Subcutaneous preadipocyte (primary cell): Measurements from ENCODE around the gene GP1BA. TPM values are rescaled to one million over a fixed set of nuclear protein-coding genes. Genes with fewer than 3 reads are reported as not detected.

Source experiments
- small RNA-seq: library from RNA; depleted of rRNA; stranded (forward); fragments of <200 nt; gene quantifications from one replicate; pipeline ENCODE3, GENCODE V24; 2012
- total RNA-seq: library from RNA; depleted of rRNA; stranded (reverse); fragments of >200 nt; gene quantifications from 2 replicates; pipeline ENCODE4 v1.2.3, GENCODE V29; 2012

Gene GP1BA
- not detected in 2 replicates for total RNA-seq

DNA sequence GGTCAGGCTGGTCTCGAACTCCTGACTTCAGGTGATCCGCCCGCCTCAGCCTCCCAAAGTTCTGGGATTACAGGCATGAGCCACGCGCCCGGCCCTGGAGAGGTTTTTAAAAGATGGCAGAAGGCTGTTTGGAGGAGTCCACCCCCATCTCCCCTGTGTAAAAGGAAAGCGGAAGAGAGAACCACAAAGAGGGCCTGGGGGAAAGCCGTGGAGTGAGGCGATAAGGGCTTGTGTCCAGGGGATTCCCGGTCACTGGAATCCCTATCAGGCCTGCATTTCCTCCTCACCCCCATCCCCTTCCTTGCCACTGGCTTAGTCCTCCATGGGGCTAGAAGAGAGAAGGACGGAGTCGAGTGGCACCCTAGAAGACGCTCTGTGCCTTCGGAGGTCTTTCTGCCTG lies at the start of gene GP1BA:
Gene GP1BA (plus strand): TSS at position 315 of the 400 bp plus-strand sequence. CDS start 328 bp downstream, outside the sequence.

DNA sequence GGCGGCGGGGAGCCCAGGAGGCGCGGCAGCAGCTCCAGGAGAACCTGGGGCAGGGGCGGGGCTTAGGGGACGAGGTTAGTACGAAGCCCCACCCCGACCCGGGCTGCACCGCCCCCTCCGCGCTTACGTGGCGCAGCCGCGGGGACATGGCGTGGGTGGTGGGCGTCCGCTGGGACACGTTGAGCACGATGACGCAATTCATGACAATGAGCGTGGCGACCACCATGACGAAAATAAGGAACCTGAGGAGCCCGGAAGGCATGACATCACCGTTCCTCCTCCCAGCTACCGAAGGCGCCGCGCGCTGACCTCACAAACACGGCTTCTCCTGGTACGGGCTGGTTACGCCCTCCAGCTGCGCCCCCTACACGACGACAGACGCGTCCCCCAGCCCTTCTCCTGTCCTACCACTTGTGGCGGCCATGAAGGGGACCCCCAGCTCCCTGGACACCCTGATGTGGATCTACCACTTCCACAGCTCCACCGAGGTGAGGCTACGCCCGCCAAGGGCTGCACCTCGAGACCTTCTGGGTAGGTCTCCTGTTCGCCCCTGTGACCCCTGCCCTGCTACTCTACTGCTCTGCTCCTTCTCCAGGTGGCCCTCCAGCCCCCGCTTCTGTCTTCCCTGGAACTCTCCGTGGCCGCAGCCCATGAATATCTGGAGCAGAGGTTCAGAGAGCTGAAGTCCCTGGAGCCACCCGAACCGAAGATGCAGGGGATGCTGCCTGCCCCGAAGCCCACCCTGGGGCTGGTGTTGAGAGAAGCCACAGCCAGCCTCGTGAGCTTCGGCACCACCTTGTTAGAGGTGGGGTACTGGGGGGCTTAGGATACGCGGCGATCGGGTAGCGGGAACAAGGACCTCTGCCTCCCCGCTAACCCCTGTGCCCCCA lies 32.5 kb upstream of the GP1BA start, which contains the start of gene C17orf107:
Gene C17orf107 (plus strand): TSS at position 196 of the 890 bp plus-strand sequence. CDS start 227 bp downstream, at position 423.

DNA sequence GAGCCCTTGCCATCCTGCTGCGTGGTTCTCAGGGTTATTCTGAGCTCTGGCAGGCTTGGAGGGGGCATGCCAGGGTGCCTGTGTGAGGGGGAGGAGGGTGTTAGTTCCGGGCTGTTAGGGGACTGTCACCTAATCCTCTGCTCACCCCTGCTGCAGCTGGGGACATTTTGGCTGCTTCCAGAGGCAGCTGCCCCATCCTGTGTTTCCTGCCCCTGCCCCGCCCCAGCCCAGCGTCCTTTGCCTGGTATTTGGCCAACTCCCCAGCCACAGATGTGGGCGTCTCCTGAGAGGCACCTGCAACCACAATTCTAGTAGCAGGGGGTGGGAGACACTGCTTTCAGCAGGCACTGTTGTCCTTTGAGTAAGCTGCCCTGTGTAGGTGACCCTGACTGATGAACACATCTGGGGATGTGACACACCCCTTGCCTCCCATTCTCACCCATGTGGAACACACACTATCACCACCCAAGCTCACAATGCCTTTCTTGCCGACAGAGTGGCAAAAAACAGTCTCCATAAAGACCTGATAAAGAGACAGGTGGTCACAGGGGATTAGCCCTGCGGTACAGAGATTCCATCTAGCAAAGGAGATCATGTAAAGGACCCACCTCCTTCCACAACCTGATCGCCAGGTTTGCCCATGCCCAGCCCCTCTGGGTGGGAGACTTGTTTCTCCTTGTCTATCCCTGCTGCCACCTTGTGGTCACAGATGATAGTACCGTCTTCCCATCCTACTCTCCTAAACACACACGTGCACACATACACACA lies 28.8 kb upstream of the GP1BA start, which contains the start of gene CHRNE:
Gene CHRNE (minus strand): TSS at position 48 of the 768 bp plus-strand sequence. CDS start 35 bp downstream, at position 13.

DNA sequence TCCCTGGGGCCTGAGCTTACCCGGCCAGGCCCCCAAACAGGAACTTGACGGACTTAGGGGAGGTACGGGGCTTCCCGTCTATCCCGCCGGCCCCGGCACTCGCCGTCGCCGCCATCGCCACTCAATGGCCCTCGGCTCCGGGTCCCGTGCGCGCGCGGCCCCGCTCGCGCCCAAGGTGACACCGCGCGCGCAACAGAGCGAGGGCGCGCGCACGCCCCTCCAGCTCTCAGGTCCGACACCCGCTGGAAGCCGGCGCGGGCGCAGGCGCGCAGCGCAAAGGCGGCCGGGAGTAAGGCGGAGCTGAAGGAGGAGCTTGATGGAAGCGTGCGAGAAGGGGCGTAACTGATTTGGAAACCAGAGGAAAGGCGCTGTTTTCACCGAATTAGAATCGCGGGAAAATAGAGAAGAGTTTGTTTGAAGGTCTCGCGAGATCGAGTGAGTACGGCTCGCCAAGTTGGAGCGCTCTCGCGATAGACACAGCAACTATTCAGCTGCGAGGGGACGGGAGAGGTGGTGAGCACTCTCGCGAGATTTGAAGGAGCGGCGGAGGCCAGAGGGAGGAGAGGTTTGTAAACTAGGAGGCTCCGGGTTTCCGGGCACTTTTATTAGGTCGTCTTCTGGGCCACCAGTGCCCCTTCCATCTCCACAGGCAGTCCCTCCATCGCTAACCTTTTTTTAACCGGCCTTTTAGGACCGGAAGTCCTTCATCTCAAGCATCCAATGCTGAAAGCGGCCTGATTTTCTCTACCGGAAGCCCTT lies 7.9 kb downstream of the GP1BA start, which contains the start of the genes RNF167 and SLC25A11:
Gene RNF167 (plus strand): TSS at position 473 of the 759 bp plus-strand sequence. CDS start 642 bp downstream, outside the sequence.
Gene SLC25A11 (minus strand): TSS at position 251 of the 759 bp plus-strand sequence. CDS start 136 bp downstream, at position 115.

DNA sequence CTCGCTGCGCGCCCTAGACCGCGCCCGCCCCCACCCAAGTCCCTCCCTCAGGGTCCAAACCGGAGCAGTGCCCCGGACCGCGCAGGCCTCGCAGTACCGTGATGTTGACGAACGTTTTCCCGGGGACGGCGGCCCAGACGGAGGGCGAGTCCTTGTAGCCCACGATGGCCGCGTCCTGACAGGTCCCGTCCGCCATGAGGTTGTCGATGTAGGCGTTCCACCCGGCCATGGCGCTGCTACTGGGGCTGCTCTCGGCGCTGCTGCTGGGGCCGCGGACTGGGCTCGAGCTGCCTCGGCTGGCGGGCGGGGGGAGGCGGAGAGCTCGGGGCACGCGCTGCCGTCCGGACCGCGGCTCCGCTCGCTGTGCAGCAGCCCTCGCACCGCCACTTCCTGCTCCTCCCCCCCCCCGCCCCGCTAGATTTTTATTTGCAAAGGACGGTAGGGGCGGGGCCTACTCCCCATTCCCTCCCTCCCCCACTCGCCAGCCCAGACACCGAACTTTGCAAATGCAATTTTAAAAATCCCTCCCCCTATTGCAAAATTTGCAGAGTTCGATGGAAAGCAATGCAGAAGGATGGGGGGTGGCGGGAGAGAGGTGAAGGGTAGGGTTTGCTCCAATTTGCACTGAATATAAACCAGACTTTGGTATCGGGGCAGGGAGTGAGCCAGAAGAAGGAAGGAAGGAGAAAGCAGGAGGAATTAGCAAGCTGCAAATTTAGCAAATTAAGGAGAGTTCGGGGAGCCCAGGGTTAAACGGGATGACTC lies 16.3 kb downstream of the GP1BA start, which contains the start of gene PFN1:
Gene PFN1 (minus strand): TSS at position 365 of the 765 bp plus-strand sequence. CDS start 136 bp downstream, at position 229.

DNA sequence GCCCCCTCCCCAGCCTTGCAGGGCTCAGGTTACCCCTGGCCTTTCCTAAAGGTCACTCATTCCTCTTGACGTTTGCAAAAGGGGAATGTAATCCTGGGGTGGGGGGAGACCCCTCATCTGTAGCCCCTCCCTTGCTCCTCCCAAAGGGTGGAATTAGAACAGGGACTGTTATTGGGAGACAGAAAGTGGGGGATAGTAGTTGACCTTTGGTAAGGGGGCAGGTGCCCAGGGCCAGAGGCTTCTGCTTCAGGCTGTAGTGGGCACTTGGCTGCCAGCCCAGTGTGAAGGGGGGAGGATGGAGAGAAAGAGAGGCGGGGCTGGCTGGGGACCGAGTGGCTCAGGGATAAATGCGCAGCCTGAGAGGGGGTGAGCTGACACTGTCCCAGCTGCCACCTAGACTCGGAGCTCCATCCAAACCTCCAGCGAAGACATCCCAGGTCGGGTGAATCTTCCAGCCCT lies 18.7 kb downstream of the GP1BA start, which contains the start of gene ENO3:
Gene ENO3 (plus strand): TSS at position 374 of the 459 bp plus-strand sequence. CDS start 711 bp downstream, outside the sequence.

DNA sequence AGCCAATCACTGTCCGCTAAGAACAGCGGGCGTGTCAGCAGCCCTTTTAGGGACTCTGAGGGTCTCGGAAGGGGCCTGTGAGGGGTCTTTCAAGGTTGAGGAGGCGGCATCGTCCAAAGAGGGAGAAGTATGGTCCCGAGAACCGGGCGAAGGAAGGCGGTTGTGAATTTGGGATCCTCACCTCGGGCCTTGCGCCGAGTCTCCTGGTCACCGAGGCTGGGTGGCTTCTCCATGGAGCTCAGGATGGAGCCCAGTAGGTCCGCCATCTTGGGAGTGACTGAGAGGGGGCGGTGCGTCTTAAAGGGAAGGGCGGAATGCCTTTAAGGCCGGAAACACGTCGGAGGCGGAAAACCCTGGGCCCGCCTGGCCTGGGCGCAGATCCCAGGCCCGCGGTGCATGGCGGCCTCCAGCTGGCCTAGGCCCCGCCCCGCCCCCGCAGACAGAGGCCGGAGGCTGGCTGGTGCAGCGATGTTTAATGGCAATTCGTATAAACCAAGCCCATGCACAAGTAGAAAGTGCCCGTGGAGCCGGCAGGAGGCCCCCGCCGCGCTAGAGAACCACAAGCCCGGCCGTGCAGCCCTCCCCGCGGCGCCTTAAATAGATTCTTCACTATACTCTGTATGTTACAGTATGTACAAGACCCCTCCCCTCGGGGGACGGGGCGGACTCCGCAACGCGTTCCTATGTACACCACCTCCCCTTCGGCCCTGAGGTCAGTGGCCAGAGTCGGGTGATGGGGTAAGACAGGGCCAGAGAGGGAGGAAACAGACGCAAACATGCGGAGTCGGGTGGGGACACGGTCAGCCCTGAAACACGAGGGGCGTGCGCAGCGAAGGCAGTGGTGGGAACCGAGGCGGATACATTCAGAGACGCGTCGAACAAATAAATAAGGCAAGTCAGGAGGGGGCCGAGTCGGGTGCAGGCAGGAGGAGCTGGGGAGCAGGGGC lies 35.7 kb downstream of the GP1BA start, which contains the start of gene SPAG7:
Gene SPAG7 (minus strand): TSS at position 279 of the 947 bp plus-strand sequence. CDS start 13 bp downstream, at position 266.

Small RNA genes within 50 kb of the gene (small RNA-seq; reads per million reads assigned to genes)
- not detected for gene MIR6864
- gene MIR6865: 0.22 reads per million

Other genes with a start within 250 kb of the GP1BA start
- 22.8 and 30.1 TPM in 2 replicates for gene PELP1, start 228.1 kb upstream of the GP1BA start, total RNA-seq
- 9.2 and 16.0 TPM in 2 replicates for gene ARRB2, start 221.6 kb upstream of the GP1BA start, total RNA-seq
- gene MED11, start 200.8 kb upstream of the GP1BA start, total RNA-seq: 13.5 and 16.9 TPM in 2 replicates
- 0.20 TPM in 1 of 2 replicates, not detected in the other for gene ZMYND15, start 192.4 kb upstream of the GP1BA start, total RNA-seq
- gene CXCL16, start 192.3 kb upstream of the GP1BA start, total RNA-seq: 1.6 and 2.6 TPM in 2 replicates
- gene TM4SF5, start 160.4 kb upstream of the GP1BA start, total RNA-seq: not detected in 2 replicates
- gene VMO1, start 145.9 kb upstream of the GP1BA start, total RNA-seq: 0.59 TPM in 1 of 2 replicates, not detected in the other
- gene GLTPD2, start 143.3 kb upstream of the GP1BA start, total RNA-seq: 0.37 TPM in 1 of 2 replicates, not detected in the other
- gene PSMB6, start 136.1 kb upstream of the GP1BA start, total RNA-seq: 111 and 116 TPM in 2 replicates
- gene PLD2, start 125.1 kb upstream of the GP1BA start, total RNA-seq: 17.6 and 18.2 TPM in 2 replicates
- 32.0 and 37.3 TPM in 2 replicates for gene MINK1, start 98.9 kb upstream of the GP1BA start, total RNA-seq
- 0.37 and 0.59 TPM in 2 replicates for gene C17orf107, start 32.7 kb upstream of the GP1BA start, total RNA-seq
- gene CHRNE, start 29.2 kb upstream of the GP1BA start, total RNA-seq: 0.37 TPM in 1 of 2 replicates, not detected in the other
- gene SLC25A11, start 7.8 kb downstream of the GP1BA start, total RNA-seq: 50.0 and 50.2 TPM in 2 replicates
- gene RNF167, start 8.0 kb downstream of the GP1BA start, total RNA-seq: 29.4 and 29.9 TPM in 2 replicates
- gene PFN1, start 16.3 kb downstream of the GP1BA start, total RNA-seq: 412 and 494 TPM in 2 replicates
- 1.1 and 1.6 TPM in 2 replicates for gene ENO3, start 18.8 kb downstream of the GP1BA start, total RNA-seq
- 30.1 and 37.5 TPM in 2 replicates for gene SPAG7, start 35.5 kb downstream of the GP1BA start, total RNA-seq
- 10.3 and 20.3 TPM in 2 replicates for gene CAMTA2, start 55.4 kb downstream of the GP1BA start, total RNA-seq
- 0.37 TPM in 1 of 2 replicates, not detected in the other for gene INCA1, start 65.2 kb downstream of the GP1BA start, total RNA-seq
- 38.6 and 50.8 TPM in 2 replicates for gene KIF1C, start 65.7 kb downstream of the GP1BA start, total RNA-seq
- gene SLC52A1, start 103.1 kb downstream of the GP1BA start, total RNA-seq: under 0.01 TPM in 1 of 2 replicates, not detected in the other
- gene ZFP3, start 146.2 kb downstream of the GP1BA start, total RNA-seq: 1.5 and 2.0 TPM in 2 replicates
- gene ZNF232, start 179.6 kb downstream of the GP1BA start, total RNA-seq: 7.2 and 7.3 TPM in 2 replicates
- gene USP6, start 183.8 kb downstream of the GP1BA start, total RNA-seq: not detected in 2 replicates